HG02981 (cell line): ENCODE results near the gene PDXP.

Experiments
- ATAC-seq: cut with Tn5 transposase; IDR thresholded peaks from one replicate; pipeline ENCODE4 v1.9.1; 2021; ENCODE audit warnings: mild to moderate bottlenecking, moderate library complexity; ENCODE audit not compliant: unreplicated experiment

The PDXP gene

GRCh38 chr22:37627545-37627944 is 31.0 kb upstream of the PDXP start:
- ATAC-seq, result no peak

GRCh38 chr22:37628830-37629229 is 29.7 kb upstream of the PDXP start:
- no peak for ATAC-seq

- ATAC-seq, result no peak
These were observed 28.6 kb upstream of the PDXP start for GRCh38 chr22:37629928-37630327.

GRCh38 chr22:37630839-37631435 is 27.6 kb upstream of the PDXP start:
- no peak for ATAC-seq

- ATAC-seq, result no peak
These were observed 26.9 kb upstream of the PDXP start for GRCh38 chr22:37631448-37632173.

GRCh38 chr22:37632174-37633088 is 26.1 kb upstream of the PDXP start:
- peak; percentile 8 for ATAC-seq

- ATAC-seq, result peak; percentile 48
These were observed 25.4 kb upstream of the PDXP start for GRCh38 chr22:37633089-37633624.

GRCh38 chr22:37633625-37634416 is 24.7 kb upstream of the PDXP start:
- ATAC-seq, result peak; percentile 50

GRCh38 chr22:37634417-37634924 is 24.1 kb upstream of the PDXP start:
- no peak for ATAC-seq

GRCh38 chr22:37635157-37635556 is 23.4 kb upstream of the PDXP start:
- ATAC-seq, result no peak

- ATAC-seq, result no peak
These were observed 22.2 kb upstream of the PDXP start for GRCh38 chr22:37636186-37636948.

GRCh38 chr22:37636949-37637273 is 21.6 kb upstream of the PDXP start:
- ATAC-seq, result no peak

- ATAC-seq, result no peak
These were observed 20.0 kb upstream of the PDXP start for GRCh38 chr22:37638391-37639069.

GRCh38 chr22:37639070-37639760 is 19.3 kb upstream of the PDXP start, which contains the start of gene SH3BP1:
TSS of gene SH3BP1 (plus strand) at chr22:37639669. CDS start at chr22:37639788, 119 bp downstream.
- no peak for ATAC-seq

- ATAC-seq, result no peak
These were observed 18.5 kb upstream of the PDXP start for GRCh38 chr22:37639771-37640590.

GRCh38 chr22:37640591-37641560 is 17.6 kb upstream of the PDXP start:
- ATAC-seq, result no peak

GRCh38 chr22:37641561-37641949 is 17.0 kb upstream of the PDXP start:
- no peak for ATAC-seq
